HAP-1 (cell line): ENCODE data around the gene OR2V2.
"Not testable (repeated sequence)": the region's sequence is repeated elsewhere in the genome, so short reads cannot be mapped to it uniquely, and the experiment has no call there.

Experiments used
- DNase-seq, 2 experiments: peaks; one replicate each; pipeline ENCODE4 v3.0.0-alpha.2; 2016 to 2020; ENCODE audit warnings: low spot score in 2 of 2
- H3K27me3 ChIP-seq: fragments of 250-450 bp; sonication (Bioruptor Pico); 2 replicates; pipeline ENCODE4 v1.5.1; 2020; ENCODE audit warnings: low read depth, mild to moderate bottlenecking, moderate library complexity
- H3K36me3 ChIP-seq: fragments of 250-450 bp; sonication (Bioruptor Pico); replicated peaks from 2 replicates; pipeline ENCODE4 v1.5.1; 2020; ENCODE audit warnings: mild to moderate bottlenecking
- H3K4me1 ChIP-seq: fragments of 250-450 bp; sonication (Bioruptor Pico); 2 replicates; pipeline ENCODE4 v1.5.1; 2020; ENCODE audit warnings: mild to moderate bottlenecking
- H3K4me3 ChIP-seq: fragments of 250-450 bp; sonication (Bioruptor Pico); 2 replicates; pipeline ENCODE4 v1.5.1; 2020; ENCODE audit warnings: mild to moderate bottlenecking, moderate library complexity
- H3K9me3 ChIP-seq: fragments of 250-450 bp; sonication (Bioruptor Pico); 2 replicates; pipeline ENCODE4 v1.5.1; 2020; ENCODE audit warnings: mild to moderate bottlenecking, moderate library complexity
- in situ Hi-C: fragments of 300-500 bp; cut with MboI; formaldehyde crosslinking; loops from 3 replicates; pipeline ENCODE4 v1.14.3; 2020; ENCODE audit warnings: low sequenced_read_pairs, inconsistent platforms, mixed read lengths

Gene OR2V2, protein sequence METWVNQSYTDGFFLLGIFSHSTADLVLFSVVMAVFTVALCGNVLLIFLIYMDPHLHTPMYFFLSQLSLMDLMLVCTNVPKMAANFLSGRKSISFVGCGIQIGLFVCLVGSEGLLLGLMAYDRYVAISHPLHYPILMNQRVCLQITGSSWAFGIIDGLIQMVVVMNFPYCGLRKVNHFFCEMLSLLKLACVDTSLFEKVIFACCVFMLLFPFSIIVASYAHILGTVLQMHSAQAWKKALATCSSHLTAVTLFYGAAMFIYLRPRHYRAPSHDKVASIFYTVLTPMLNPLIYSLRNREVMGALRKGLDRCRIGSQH

DNA sequence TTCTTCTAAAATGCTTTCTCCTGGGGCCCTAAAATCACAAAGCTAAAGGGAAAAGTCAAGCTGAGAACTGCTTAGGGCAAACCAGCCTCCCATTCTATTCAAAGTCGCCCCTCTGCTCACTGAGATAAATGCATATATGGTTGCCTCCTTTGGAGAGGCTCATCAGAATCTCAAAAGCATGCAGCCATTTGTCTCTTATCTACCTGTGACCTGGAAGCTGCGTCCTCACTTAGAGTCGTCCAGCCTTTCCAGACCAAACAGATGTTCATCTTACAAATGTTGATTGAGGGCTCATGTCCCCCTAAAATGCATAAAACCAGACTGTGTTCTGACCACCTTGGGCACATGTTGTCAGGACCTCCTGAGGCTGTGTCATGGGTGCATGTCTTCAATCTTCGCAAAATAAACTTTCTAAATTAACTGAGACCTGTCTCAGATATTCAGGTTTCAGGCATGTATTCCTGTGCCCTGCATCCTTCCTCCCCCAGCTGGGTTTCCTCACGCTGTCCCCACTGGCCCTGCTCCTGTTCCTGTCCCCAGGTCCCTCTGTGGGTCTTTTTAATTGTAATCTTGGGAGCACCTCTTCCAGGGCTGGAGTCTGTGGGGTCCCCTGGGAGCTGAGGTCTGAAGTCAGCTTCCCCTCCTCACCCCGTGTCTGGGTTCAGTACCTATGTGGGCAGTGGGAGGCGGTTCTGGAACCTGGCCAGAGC lies at the start of gene OR2V2:
Gene OR2V2, plus strand, starts transcription at position 660 of the 710 bp plus-strand sequence. CDS start 7,357 bp downstream, outside the sequence.
- H3K4me1 ChIP-seq, in situ Hi-C loops, DNase-seq, H3K9me3 ChIP-seq, H3K4me3 ChIP-seq, H3K36me3 ChIP-seq: not testable (repeated sequence)
- peaks cover 18% of the 10 kb centered on the region for H3K27me3 ChIP-seq

DNA sequence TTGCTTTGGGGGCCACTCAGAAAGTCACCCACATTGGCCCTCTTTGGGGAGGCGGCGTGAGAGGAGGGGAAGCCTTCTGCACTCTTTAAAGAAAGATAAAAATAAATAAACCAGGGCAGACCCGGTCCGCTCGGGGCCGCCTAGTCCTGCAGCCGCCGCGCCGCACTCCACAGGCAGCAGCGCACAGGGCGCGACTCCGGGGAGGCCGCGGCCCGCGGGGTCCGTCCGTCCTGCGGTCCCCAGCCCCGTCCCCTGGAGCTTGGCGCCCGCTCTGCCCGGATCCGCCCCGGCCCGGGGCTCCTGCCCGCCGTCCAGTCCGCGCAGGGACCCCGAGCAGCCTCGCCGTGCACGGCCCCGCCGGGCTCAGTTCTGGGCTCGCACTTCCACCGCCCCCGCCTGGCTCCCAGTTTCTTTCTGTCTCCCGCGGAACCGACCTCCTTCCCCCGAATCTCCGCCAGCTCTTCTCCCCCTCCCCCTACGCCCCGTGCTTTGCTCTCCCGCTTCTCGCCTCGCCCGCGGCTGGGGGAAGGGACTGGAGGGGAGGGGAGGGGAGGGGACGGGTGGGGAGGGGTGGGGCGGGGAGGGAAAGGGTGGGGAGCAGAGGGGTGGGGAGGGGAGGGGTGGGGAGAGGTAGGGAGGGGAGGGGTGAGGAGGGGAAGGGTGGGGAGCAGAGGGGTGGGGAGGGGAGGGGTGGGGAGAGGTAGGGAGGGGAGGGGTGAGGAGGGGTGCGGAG lies 49.5 kb upstream of the OR2V2 start:
- H3K9me3 ChIP-seq, DNase-seq, in situ Hi-C loops, H3K27me3 ChIP-seq, H3K4me1 ChIP-seq, H3K36me3 ChIP-seq, H3K4me3 ChIP-seq: not testable (repeated sequence)

DNA sequence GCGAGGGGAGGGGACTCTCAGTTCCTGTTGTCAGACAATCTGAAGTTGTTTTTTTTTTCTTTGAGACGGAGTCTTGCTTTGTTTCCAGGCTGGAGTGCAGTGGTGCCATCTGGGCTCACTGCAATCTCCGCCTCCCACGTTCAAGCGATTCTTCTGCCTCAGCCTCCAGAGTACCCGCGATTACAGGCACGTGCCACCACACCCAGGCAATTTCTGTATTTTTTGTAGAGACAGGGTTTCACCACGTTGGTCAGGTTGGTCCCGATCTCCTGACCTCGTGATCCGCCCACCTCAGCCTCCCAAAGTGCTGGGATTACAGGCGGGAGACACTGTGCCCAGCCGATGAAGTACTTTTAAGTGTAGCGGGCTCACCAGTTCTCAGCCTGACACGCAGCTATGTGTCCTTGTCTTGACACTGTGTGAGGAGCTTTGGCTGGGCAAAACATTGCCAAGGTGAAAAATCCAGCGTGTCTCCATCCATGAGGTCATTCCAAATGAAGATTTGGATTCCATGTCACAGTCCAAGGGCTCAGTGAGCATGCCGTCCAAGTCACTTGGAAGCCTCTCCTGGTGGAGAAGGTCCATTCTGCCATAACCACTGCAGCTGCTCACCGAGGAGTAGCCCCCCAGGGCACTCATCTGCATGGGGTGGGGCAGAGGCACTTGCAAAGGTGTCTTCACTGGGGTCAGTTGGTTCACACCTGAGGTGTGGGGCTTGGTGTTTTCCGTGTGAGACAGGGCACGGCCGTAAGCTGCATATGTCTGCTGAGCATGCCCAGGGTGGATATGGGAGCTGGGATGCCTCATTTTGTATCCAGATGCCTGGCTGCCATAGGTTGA lies 48.4 kb upstream of the OR2V2 start:
- in situ Hi-C loops = no loop called here
- H3K4me1 ChIP-seq = no peaks in the 10 kb centered on the region
- H3K27me3 ChIP-seq = no peaks in the 10 kb centered on the region
- H3K9me3 ChIP-seq = no peaks in the 10 kb centered on the region
- no peaks in the 10 kb centered on the region for H3K36me3 ChIP-seq
- no peak for DNase-seq
- H3K4me3 ChIP-seq = no peak overlapping the region

DNA sequence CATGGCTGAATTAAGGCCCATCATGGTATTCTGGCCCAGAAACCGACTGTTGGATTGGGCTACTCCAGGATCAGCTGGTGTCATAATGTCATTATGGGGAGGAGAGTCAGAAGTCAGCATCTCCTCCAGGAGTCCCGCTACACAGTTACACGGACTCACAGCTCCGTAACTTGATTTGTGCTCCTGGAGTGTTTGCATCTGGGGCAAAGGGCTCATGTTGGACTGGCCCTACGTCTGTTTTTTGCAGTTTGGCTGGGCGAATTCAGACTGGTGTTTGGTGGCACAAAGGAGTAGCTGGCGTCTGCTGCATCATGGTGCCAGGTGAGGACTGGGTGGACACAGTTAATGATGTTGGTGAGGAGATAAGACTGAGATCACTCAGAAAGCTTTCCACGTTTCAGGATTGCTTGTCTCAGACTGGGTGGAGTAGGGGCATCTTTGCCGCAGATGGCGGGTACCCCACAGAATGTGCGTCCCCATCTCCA lies 47.7 kb upstream of the OR2V2 start:
- no peaks in the 10 kb centered on the region for H3K4me1 ChIP-seq
- no peak for DNase-seq
- H3K4me3 ChIP-seq = no peak overlapping the region
- in situ Hi-C loops = no loop called here
- no peaks in the 10 kb centered on the region for H3K27me3 ChIP-seq
- H3K36me3 ChIP-seq = no peaks in the 10 kb centered on the region
- no peaks in the 10 kb centered on the region for H3K9me3 ChIP-seq

DNA sequence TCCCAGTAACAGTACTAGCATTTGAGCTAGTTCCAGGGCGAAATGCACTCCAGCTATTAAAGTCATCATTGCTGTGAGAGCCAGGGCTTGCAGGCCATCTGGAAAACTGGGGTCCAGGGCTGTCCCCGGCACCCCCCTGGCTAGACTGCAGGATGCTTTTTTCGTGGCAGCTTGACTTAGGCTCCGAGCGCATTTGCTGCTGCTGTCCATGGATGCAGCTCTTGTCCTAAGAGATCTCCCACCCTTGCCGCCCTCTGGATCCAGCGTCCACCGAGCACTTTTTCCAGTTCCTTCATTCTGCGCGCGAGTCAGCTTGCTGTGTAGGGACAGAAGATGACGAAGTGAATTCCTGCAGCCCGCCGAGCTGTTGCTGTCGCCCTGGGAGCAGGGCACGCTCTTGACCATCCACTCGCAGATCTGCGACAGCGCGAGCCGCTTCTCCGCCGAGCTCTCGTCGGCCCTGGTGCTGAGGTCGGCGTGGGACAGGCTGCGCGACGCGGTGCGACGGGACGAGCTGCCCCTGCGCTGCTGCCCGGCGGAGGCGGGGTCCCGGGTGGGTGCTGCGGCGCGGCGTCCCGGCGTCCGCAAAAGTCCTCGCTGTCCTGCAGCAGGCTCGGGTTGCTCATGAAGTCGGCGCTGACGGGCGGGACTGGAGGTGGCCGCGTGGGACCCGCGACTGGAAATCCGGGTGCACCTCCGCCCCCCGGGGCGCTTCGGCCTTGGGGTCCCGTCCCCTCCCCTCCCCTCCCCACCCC lies 47.1 kb upstream of the OR2V2 start:
- no peak for DNase-seq
- Histone ChIP-seq H3K4me1 (no peaks in the 10 kb centered on the region), H3K9me3 (no peaks in the 10 kb centered on the region), H3K36me3 (no peaks in the 10 kb centered on the region), H3K27me3 (no peaks in the 10 kb centered on the region), H3K4me3 (no peak overlapping the region)
- in situ Hi-C loops = no loop called here

DNA sequence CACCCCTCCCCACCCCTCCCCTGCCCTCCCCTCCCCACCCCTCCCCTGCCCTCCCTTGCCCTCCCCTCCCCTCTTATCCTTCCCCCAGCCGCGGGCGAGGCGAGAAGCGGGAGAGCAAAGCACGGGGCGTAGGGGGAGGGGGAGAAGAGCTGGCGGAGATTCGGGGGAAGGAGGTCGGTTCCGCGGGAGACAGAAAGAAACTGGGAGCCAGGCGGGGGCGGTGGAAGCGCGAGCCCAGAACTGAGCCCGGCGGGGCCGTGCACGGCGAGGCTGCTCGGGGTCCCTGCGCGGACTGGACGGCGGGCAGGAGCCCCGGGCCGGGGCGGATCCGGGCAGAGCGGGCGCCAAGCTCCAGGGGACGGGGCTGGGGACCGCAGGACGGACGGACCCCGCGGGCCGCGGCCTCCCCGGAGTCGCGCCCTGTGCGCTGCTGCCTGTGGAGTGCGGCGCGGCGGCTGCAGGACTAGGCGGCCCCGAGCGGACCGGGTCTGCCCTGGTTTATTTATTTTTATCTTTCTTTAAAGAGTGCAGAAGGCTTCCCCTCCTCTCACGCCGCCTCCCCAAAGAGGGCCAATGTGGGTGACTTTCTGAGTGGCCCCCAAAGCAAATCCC lies 46.2 kb upstream of the OR2V2 start:
- DNase-seq = peak in 1 of 2 experiments; percentile 38
- H3K36me3 ChIP-seq, H3K9me3 ChIP-seq, H3K4me1 ChIP-seq, in situ Hi-C loops, H3K4me3 ChIP-seq, H3K27me3 ChIP-seq: not testable (repeated sequence)

DNA sequence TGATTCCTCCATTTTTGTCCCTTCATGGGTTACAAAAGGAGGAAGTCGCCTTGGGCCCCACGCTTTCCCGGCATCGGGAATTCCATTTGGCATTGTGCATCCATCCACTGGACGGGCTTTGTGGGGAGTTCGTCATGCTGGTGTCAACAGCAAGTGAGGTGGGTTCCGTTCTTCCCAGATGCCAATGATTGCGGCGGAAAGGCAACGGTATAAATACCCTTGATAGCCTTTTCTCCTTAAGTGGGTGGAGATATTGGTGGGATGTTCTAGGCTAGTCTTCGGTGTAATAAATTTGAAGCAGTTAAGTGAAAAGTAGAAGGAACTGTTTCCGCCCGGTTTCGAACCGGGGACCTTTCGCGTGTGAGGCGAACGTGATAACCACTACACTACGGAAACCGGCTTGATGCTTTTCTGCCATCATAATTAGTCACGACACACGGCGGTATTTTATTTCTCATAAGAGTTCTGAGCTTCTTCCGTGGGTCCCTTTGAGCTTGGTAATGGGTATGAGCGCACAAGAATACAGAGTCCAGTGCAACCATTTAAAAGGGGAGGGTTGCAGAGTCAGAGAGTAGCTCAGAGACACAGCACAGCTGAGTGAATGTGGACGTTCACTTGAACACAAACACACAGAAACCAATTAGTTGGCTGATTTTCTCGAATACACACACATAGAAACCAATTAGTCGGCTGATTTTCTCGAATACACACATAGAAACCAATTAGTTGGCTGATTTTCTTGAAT lies 45.3 kb upstream of the OR2V2 start:
- H3K9me3 ChIP-seq, H3K27me3 ChIP-seq, in situ Hi-C loops, H3K36me3 ChIP-seq, DNase-seq, H3K4me3 ChIP-seq, H3K4me1 ChIP-seq: not testable (repeated sequence)

DNA sequence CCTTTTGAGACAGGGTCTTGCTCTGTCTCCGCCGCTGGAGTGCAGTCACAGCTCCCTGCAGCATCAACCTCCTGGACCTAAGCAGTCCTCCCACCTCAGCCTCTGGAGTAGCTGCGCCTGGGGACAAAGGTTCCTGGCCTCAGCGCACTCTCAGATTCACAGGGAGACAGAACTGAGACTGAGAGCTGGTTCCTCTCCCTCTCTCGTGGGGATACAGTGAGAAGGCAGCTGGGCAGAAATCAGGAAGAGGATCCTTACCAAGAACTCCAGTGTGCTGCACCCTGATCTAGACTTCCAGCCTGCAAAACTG lies 43.2 kb upstream of the OR2V2 start:
- DNase-seq, in situ Hi-C loops, H3K36me3 ChIP-seq, H3K4me3 ChIP-seq, H3K27me3 ChIP-seq, H3K9me3 ChIP-seq, H3K4me1 ChIP-seq: not testable (repeated sequence)

DNA sequence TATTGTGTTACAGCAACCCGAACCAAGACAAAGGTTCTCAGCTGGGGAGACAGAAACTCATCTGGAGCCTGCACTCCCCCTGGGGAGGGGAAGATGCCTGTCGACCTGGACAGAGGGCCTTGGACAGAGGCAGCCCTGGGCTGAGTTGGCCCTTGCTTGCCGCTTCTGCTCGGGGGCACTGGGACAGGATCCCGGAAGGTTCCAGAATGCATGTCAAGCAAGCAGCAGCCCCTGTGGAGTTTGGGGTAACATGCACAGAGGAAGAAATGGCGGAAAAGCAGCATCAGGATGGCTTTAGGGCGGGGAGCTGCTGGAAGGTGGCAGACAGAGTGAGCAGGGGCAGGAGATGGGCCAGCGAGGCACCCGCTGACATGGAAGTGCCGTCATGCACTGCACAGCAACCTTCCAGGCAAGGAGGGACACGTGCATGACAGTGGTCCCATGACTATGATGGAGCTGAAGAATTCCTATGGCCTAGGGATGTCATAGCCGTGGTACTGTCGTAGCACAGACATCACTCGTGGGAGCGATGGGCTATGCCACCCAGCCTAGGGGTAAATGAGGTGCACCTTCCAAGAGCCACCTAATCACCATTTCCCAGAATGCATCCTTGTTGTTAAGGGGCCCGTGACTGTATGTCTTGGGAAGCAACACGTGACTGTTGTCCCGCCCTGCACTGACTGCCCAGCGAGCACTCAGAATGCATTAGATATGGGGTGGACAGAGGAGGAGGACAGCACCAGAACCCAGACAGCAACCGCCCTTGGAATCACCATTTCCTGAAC lies 42.6 kb upstream of the OR2V2 start:
- H3K36me3 ChIP-seq, in situ Hi-C loops, H3K4me3 ChIP-seq, H3K27me3 ChIP-seq, H3K4me1 ChIP-seq, DNase-seq, H3K9me3 ChIP-seq: not testable (repeated sequence)

DNA sequence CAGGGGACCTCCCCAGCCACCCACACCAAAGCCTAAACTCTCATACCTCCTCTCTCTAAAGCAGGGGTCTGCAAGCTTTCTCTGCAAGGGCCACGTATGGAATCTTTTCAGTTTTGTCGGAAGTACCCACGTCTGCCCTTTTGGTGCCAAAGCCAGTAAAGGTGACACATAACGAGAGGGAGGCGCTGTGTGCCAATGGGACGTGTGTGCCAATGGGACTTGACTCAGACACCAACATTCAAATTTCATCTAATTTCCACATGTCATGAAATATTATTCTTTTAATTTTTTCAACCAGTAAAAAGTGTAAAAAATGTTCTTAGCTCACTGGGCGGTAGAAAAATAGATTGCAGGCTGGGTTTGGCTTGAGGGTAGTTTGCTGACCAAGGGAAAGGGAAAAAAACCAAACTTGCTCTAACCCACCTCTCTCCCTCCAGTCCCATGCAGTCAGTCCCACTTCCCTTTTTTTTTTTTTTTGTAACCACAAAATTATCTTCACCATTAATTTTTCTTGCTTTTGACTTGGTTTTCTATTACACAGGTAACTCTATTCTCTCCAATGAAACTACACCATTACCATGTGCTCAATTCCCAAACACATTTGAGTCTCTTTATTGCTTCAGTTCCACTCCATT lies 41.9 kb upstream of the OR2V2 start:
- in situ Hi-C loops = no loop called here
- Histone ChIP-seq H3K27me3 (no peaks in the 10 kb centered on the region), H3K9me3 (no peaks in the 10 kb centered on the region), H3K36me3 (no peaks in the 10 kb centered on the region), H3K4me3 (no peak overlapping the region), H3K4me1 (no peaks in the 10 kb centered on the region)
- no peak for DNase-seq

DNA sequence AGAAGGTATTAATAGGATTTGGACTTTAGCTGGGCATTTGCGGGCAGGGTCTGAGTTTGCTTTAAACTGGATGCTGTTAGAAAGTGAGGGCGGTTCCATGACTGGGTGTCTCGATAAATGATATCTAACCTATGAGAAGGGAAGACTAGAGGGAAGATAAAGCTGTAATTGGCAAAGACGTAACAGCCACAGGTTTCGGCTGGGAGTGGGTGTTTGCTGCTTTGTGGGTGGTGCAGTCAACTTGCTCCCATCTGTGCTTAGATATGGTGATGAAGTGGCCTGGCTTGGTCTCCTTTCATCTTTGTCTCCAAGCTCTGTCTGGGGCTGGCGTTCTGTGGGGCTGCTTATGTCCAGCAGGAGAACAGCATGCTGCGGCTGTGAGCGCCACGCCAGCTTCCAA lies 39.7 kb upstream of the OR2V2 start:
- DNase-seq = no peak
- no peaks in the 10 kb centered on the region; the same call in 1 of the 2 replicates for H3K27me3 ChIP-seq
- H3K9me3 ChIP-seq = no peaks in the 10 kb centered on the region
- in situ Hi-C loops = no loop called here
- no peak overlapping the region for H3K4me3 ChIP-seq
- H3K36me3 ChIP-seq = no peaks in the 10 kb centered on the region
- H3K4me1 ChIP-seq = no peaks in the 10 kb centered on the region
